Measurements from ENCODE around the gene COL20A1. TPM values are rescaled to one million over a fixed set of nuclear protein-coding genes. Genes with fewer than 3 reads are reported as not detected.

The COL20A1 gene
- total RNA-seq, 1 donor from 2014 or later: not detected

DNA sequence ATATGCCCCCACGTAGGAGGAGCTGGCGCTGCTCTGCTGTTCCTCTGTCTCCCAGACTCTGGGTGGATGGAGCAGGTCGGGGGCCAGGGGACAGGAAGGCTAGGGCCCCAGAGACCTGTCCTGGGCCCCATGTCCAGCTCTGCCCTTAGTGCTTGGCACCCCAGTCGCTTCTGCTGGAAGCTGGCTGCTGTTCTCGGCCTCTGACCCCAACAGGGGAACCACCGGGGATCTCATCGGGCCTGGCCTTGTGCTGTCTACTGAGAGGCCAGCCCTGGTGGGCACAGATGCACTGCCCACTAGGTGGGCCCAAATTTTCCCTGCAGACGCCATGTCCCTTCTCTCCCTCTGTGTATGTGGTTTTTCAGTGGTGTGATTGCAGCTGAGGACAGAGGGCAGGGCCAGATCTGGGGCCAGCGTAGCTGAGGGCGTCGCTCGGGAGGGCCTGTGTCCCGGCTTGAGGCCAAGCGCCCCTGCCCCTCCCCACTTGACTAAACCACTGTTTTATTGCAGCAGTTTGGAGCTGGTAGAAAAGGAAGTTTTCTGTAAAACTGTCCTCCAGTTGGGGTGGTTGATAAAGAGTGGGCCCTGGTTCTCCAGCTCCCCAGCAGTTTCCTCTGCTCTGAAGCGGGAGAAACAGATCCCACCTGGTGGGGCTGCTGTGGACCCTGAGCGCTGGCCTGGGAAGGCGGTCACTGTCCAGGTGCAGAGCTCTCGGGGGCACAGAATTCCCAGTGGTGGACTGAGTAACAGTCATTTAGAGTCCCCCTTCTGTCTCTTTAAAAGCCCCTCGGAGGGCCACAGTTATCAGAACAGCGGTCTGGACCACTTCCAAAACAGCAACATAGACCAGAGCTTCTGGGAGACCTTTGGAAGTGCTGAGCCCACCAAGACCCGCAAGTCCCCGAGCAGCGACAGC lies 5.9 kb upstream of the COL20A1 start:
- Mint-ChIP-seq H3K4me3 (ENCODE audit: unreplicated experiment) (no peak overlapping the region), H3K9me3 (ENCODE audit: unreplicated experiment) (no peaks in the 10 kb centered on the region), H3K4me1 (ENCODE audit: unreplicated experiment) (no peaks in the 10 kb centered on the region), H3K27ac (ENCODE audit: unreplicated experiment) (no peak overlapping the region), H3K27me3 (ENCODE audit: unreplicated experiment) (no peaks in the 10 kb centered on the region), H3K36me3 (ENCODE audit: unreplicated experiment) (peaks cover 14% of the 10 kb centered on the region)
- TF ChIP-seq CTCF (IDR thresholded peaks at IDR 0.05): no peak
- DNase-seq (ENCODE audit: extremely low spot score, unreplicated experiment): no peak

DNA sequence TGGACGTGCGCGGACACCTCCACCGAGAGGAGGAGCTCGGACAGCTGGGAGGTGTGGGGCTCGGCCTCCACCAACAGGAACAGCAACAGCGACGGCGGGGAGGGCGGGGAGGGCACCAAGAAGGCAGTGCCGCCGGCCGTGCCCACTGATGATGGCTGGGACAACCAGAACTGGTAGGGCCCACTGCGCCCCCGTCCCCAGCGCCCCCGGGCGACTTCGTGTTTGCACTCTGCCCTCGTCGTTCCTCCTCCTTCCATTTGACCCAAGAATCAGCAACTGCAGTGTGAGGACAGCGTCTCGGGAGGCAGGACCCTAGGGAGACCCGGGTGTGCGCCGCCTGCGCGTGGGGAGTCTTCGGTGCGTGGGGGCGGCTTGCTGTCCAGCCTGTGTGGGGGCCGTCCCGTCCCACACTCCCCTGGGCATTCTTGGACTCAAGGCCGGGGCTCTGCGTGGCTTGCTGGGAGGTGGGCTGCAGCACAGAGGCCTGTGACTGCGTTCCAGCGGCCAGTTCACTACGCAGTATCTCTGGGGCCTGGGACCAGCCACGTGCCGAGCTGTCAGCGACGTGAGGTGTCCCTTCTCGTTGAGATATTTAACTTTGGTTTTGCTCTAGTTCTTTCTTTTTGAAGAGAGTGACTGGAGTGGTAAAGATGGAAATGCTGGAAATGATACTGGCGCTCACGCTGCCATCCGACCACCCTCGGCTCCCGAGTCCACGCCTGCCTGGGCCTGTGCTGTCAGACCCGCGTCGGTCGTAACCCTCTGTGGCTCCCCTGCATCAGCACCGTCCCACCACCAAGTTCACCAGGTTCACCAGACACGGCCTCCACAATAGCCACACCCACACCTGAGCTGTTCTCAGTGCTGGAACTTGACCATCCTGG lies 5.0 kb upstream of the COL20A1 start:
- Mint-ChIP-seq H3K27me3 (ENCODE audit: unreplicated experiment) (no peaks in the 10 kb centered on the region), H3K27ac (ENCODE audit: unreplicated experiment) (no peak overlapping the region), H3K4me3 (ENCODE audit: unreplicated experiment) (no peak overlapping the region), H3K4me1 (ENCODE audit: unreplicated experiment) (no peaks in the 10 kb centered on the region), H3K9me3 (ENCODE audit: unreplicated experiment) (no peaks in the 10 kb centered on the region), H3K36me3 (ENCODE audit: unreplicated experiment) (peaks cover 13% of the 10 kb centered on the region)
- DNase-seq (ENCODE audit: extremely low spot score, unreplicated experiment): no peak
- TF ChIP-seq CTCF (IDR thresholded peaks at IDR 0.05): no peak

GRCh38 chr20:63288581-63289251 lies 4.3 kb upstream of the COL20A1 start:
- H3K27ac Mint-ChIP-seq (ENCODE audit: unreplicated experiment): no peak overlapping the region
- H3K27me3 Mint-ChIP-seq (ENCODE audit: unreplicated experiment): no peaks in the 10 kb centered on the region
- H3K36me3 Mint-ChIP-seq (ENCODE audit: unreplicated experiment): peaks cover 11% of the 10 kb centered on the region
- TF ChIP-seq CTCF (IDR thresholded peaks at IDR 0.05): no peak
- DNase-seq (ENCODE audit: extremely low spot score, unreplicated experiment): no peak
- no peaks in the 10 kb centered on the region for H3K9me3 Mint-ChIP-seq (ENCODE audit: unreplicated experiment)
- no peaks in the 10 kb centered on the region for H3K4me1 Mint-ChIP-seq (ENCODE audit: unreplicated experiment)
- no peak overlapping the region for H3K4me3 Mint-ChIP-seq (ENCODE audit: unreplicated experiment)

GRCh38 chr20:63289311-63290135 lies 3.5 kb upstream of the COL20A1 start:
- no peaks in the 10 kb centered on the region for H3K9me3 Mint-ChIP-seq (ENCODE audit: unreplicated experiment)
- DNase-seq (ENCODE audit: extremely low spot score, unreplicated experiment): no peak
- H3K4me1 Mint-ChIP-seq (ENCODE audit: unreplicated experiment): no peaks in the 10 kb centered on the region
- no peak for TF ChIP-seq CTCF (IDR thresholded peaks at IDR 0.05)
- no peak overlapping the region for H3K4me3 Mint-ChIP-seq (ENCODE audit: unreplicated experiment)
- no peaks in the 10 kb centered on the region for H3K27me3 Mint-ChIP-seq (ENCODE audit: unreplicated experiment)
- peaks cover 9% of the 10 kb centered on the region for H3K36me3 Mint-ChIP-seq (ENCODE audit: unreplicated experiment)
- no peak overlapping the region for H3K27ac Mint-ChIP-seq (ENCODE audit: unreplicated experiment)

Measured in osteocyte (in vitro differentiated cells).